Bronchial epithelial cell (primary cell): Measurements from ENCODE around the gene NAT16. TPM values are rescaled to one million over a fixed set of nuclear protein-coding genes. Genes with fewer than 3 reads are reported as not detected.
A peak's percentile ranks its signal among the peaks of the same experiment; 100 is the strongest.

Experiments used
- DNase-seq: peaks from one replicate; pipeline ENCODE4 v3.0.0-alpha.2; 2010; ENCODE audit warnings: low read depth
- FAIRE-seq: peaks from 2 replicates; lab custom pipeline; 2011; peaks lifted over from hg19 to GRCh38; lab: Jason Lieb, UNC
- H3K27me3 ChIP-seq: 2 replicates; pipeline ENCODE4 v1.5.1; 2011; ENCODE audit warnings: low read length; ENCODE audit not compliant: control insufficient read depth, insufficient read depth
- H3K36me3 ChIP-seq: 2 replicates; pipeline ENCODE4 v1.5.1; 2011; ENCODE audit warnings: low read length; ENCODE audit not compliant: control insufficient read depth, insufficient read depth
- H3K4me3 ChIP-seq: 2 replicates; pipeline ENCODE4 v1.5.1; 2011; ENCODE audit warnings: mild to moderate bottlenecking, low read depth, low read length, control low read depth
- CTCF ChIP-seq: IDR thresholded peaks from 2 replicates; pipeline ENCODE4 v1.5.1; 2011; ENCODE audit warnings: mild to moderate bottlenecking, moderate library complexity, low read length, control low read depth, inconsistent platforms; ENCODE audit not compliant: insufficient read depth, severe bottlenecking
- total RNA-seq: library from RNA; depleted of rRNA; stranded (reverse); fragments of >200 nt; gene quantifications from 2 replicates; pipeline ENCODE4 v1.2.1, GENCODE V29; 2014

The NAT16 gene
- total RNA-seq, 1 donor from 2014 or later = not detected

GRCh38 chr7:101220295-101220694 is 40.2 kb upstream of the NAT16 start:
- DNase-seq (no peak), FAIRE-seq (no peak)
- no peaks in the 10 kb centered on the region for H3K27me3 ChIP-seq

DNA sequence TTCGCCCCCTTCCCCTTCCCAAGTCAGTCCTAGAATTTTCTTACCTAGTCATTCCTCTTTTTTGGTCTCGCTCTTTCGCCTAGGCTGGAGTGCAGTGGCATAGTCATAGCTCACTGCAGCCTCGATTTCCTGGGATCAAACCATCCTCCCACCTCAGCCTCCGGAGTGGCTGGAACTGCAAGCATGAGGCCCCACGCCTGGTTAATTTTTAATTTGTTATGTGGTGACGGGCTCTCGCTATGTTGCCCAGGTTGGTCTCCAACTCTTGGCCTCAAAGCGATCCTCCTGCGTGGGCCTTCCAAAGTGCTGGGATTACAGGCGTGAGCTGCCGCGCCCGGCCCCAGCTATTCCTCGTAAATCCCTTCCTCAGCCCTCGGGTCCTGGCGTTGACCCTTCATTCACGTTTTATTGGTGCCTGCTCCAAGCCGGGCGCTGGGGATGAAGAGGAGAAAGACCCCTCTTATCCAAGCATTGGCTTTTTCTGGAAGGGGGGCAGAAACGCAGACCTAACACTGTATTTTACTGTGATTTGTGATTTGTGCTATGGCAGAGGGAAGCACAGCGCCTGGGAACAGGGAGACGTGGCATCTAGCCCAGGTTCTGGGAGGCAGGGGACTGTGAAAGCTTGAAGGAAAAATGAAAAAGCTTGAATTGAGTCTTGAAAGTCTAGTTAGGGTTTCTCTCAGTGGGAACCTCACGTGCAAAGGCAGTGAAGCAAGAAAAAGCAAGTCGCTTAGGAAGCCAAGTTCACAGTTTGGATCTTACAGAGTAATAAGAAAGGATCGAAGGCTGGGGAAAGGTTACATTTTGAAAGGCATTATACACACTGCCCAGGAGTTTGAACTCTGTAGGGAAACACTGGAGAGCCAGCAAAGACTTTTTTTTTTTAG is 38.4 kb upstream of the NAT16 start:
- Histone ChIP-seq H3K36me3 (peaks cover 6% of the 10 kb centered on the region), H3K27me3 (no peaks in the 10 kb centered on the region), H3K4me3 (peak overlapping the region; percentile 80)
- DNase-seq = no peak
- TF ChIP-seq CTCF = no peak
- FAIRE-seq = no peak

More at GRCh38 chr7:101220295-101220694, 40.2 kb upstream of the NAT16 start:
- TF ChIP-seq CTCF = no peak
- Histone ChIP-seq H3K4me3 (no peak overlapping the region), H3K36me3 (peaks cover 16% of the 10 kb centered on the region)

GRCh38 chr7:101217388-101218235 is 37.5 kb upstream of the NAT16 start, which contains the start of the genes PLOD3 and ZNHIT1:
TSS of gene PLOD3 (minus strand) at chr7:101217581. CDS start at chr7:101217274, 307 bp downstream.
TSS of gene ZNHIT1 (plus strand) at chr7:101218165. CDS start at chr7:101218196, 31 bp downstream.
- TF ChIP-seq CTCF = peak; percentile 10
- FAIRE-seq = peak; percentile 90
- H3K4me3 ChIP-seq = peak within 1 kb of the TSS; percentile 80
- H3K36me3 ChIP-seq = peaks cover 4% of the 10 kb centered on the region
- H3K27me3 ChIP-seq = no peaks in the 10 kb centered on the region
- peak; percentile 95 for DNase-seq

DNA sequence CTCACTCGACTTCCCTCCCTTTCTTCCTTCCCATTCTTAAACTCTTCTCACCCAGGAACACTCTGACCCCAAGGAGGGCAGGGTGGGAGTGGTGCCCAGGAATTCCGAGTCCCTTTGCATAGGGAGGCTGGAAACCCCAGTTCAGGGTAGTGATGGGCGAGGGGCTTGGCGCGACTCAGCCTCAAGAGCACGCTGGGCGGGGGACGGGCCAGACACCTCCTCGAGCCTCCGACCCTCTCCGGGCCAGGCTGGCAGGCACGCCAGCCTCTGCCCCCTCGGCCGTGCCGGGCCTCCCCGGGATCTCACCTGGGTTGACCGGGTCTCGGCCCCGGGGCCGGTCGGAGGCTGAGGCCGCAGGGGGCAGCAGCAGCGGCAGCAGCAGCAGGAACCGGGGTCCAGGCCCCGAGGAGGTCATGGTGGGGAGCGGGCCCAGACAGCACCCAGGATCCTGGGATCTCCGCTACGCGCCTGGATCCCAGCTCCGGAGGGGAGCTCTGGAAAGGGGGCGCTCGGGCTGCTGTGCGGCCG is 36.8 kb upstream of the NAT16 start:
- FAIRE-seq (no peak), DNase-seq (no peak)
- H3K27me3 ChIP-seq = no peaks in the 10 kb centered on the region
- TF ChIP-seq CTCF = peak; percentile 2
- H3K4me3 ChIP-seq = peak overlapping the region; percentile 80
- H3K36me3 ChIP-seq = peaks cover 5% of the 10 kb centered on the region

GRCh38 chr7:101216001-101216859 is 36.1 kb upstream of the NAT16 start:
- DNase-seq (no peak), FAIRE-seq (no peak)
- no peak for TF ChIP-seq CTCF
- Histone ChIP-seq H3K27me3 (no peaks in the 10 kb centered on the region), H3K36me3 (peaks cover 8% of the 10 kb centered on the region), H3K4me3 (peak overlapping the region; percentile 80)
